HL-60 (cell line): ENCODE measurements around the gene ABCD3.

Experiments
- DNase-seq, 2 experiments: peaks; one replicate each; pipeline ENCODE4 v3.0.0-alpha.2; 2010 to 2020; ENCODE audit warnings: low read depth in 1 of 2, low spot score in 1 of 2
- H3K27ac ChIP-seq: fragments of 250-450 bp; sonication (Bioruptor Pico); replicated peaks from 2 replicates; pipeline ENCODE4 v1.5.1; 2020; ENCODE audit warnings: mild to moderate bottlenecking, moderate library complexity
- H3K27me3 ChIP-seq: fragments of 250-450 bp; sonication (Bioruptor Pico); 2 replicates; pipeline ENCODE4 v1.5.1; 2021; ENCODE audit warnings: mild to moderate bottlenecking, moderate library complexity; ENCODE audit not compliant: insufficient read depth, poor library complexity, severe bottlenecking
- H3K4me3 ChIP-seq: replicated peaks from 2 replicates; pipeline ENCODE4 v1.5.1; 2011; ENCODE audit warnings: mild to moderate bottlenecking, control low read depth, low read length; ENCODE audit not compliant: insufficient read depth
- GABPA ChIP-seq: IDR thresholded peaks from 2 replicates; pipeline ENCODE4 v1.6.1; 2012; ENCODE audit warnings: low read depth
- POLR2AphosphoS5 ChIP-seq: IDR thresholded peaks from 2 replicates; pipeline ENCODE4 v1.6.1; 2012; ENCODE audit warnings: low read depth
- SPI1 ChIP-seq: IDR thresholded peaks from 2 replicates; pipeline ENCODE4 v1.6.1; 2012; ENCODE audit warnings: low read depth, mild to moderate bottlenecking, borderline replicate concordance
- TF ChIP-seq, protein P1 (sequence below): IDR thresholded peaks from 2 replicates; pipeline ENCODE4 v1.6.1; 2012; ENCODE audit warnings: low read depth; ENCODE audit not compliant: insufficient replicate concordance
- TF ChIP-seq, protein P2 (sequence below): IDR thresholded peaks from one replicate; pipeline ENCODE4 v1.5.1; 2011; ENCODE audit warnings: low read length, control low read depth, inconsistent platforms; ENCODE audit not compliant: insufficient read depth

The ABCD3 gene

DNA sequence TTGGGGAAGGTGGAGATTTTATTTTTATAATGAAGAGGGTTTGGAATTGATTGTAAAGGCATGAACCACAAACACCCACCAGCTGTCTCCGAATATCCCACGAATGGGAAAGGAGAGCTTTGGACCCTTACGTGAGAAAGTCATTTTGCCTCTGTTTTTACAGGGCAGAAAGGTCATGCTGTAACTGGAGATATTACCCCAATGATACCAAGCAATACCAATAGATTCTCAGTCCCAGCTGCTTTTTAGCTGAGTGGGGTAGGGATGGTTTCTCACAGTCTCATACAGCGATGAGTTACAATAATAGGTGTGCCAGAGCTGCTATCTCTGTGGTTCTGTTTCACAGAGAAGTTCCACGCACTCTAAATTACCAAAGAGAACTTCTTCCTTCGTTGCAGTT lies 132.2 kb downstream of the ABCD3 start:
- TF ChIP-seq SPI1: no peak
- Histone ChIP-seq H3K4me3 (no peak overlapping the region), H3K27me3 (no peaks in the 10 kb centered on the region), H3K27ac (no peak overlapping the region)
- no peak for DNase-seq

DNA sequence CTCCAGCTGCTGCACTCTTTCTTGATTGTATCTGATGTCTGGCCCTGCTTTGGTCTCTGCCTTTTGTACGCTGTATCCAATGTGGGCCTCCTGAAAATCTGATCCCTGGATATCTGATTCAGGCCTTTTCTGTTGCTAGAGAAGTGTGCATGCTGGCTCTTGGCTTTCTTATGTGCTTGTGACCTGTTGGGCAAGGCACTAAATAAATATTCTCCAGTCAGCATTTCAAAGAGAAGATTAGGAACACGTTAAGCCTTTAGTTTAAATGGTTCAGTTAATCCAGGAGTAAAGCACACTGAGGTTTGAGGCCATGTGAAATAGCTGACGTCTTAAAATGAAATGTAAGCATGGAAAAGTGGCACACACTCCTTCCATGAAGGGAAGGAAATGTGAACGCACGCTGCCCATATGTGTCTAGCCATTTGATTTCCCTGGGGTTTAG lies 132.6 kb downstream of the ABCD3 start:
- Histone ChIP-seq H3K27ac (no peak overlapping the region), H3K27me3 (no peaks in the 10 kb centered on the region), H3K4me3 (no peak overlapping the region)
- no peak for TF ChIP-seq POLR2AphosphoS5
- no peak for DNase-seq

DNA sequence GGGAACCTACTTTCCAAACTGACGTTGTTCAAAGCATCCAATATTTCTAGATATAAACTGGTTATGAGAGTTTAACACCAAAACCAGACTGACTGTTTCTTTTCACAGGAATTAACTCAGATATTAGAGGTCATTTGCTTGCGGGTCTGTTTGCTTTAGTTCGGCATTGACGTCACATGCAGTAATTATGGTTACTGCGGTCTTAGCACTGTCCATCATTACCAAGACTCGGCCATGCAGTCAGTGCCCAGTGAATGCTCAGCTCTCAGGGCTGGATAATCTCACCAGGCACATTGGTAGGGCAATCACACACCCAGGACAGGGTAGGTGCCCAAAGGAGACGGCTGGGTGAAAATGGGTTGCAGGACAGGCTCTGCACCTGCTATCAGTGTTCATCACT lies 133.3 kb downstream of the ABCD3 start:
- H3K27ac ChIP-seq: no peak overlapping the region
- no peak for DNase-seq
- TF ChIP-seq, protein P1, sequence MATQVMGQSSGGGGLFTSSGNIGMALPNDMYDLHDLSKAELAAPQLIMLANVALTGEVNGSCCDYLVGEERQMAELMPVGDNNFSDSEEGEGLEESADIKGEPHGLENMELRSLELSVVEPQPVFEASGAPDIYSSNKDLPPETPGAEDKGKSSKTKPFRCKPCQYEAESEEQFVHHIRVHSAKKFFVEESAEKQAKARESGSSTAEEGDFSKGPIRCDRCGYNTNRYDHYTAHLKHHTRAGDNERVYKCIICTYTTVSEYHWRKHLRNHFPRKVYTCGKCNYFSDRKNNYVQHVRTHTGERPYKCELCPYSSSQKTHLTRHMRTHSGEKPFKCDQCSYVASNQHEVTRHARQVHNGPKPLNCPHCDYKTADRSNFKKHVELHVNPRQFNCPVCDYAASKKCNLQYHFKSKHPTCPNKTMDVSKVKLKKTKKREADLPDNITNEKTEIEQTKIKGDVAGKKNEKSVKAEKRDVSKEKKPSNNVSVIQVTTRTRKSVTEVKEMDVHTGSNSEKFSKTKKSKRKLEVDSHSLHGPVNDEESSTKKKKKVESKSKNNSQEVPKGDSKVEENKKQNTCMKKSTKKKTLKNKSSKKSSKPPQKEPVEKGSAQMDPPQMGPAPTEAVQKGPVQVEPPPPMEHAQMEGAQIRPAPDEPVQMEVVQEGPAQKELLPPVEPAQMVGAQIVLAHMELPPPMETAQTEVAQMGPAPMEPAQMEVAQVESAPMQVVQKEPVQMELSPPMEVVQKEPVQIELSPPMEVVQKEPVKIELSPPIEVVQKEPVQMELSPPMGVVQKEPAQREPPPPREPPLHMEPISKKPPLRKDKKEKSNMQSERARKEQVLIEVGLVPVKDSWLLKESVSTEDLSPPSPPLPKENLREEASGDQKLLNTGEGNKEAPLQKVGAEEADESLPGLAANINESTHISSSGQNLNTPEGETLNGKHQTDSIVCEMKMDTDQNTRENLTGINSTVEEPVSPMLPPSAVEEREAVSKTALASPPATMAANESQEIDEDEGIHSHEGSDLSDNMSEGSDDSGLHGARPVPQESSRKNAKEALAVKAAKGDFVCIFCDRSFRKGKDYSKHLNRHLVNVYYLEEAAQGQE: no peak
- no peak for TF ChIP-seq GABPA
- TF ChIP-seq, protein P2, sequence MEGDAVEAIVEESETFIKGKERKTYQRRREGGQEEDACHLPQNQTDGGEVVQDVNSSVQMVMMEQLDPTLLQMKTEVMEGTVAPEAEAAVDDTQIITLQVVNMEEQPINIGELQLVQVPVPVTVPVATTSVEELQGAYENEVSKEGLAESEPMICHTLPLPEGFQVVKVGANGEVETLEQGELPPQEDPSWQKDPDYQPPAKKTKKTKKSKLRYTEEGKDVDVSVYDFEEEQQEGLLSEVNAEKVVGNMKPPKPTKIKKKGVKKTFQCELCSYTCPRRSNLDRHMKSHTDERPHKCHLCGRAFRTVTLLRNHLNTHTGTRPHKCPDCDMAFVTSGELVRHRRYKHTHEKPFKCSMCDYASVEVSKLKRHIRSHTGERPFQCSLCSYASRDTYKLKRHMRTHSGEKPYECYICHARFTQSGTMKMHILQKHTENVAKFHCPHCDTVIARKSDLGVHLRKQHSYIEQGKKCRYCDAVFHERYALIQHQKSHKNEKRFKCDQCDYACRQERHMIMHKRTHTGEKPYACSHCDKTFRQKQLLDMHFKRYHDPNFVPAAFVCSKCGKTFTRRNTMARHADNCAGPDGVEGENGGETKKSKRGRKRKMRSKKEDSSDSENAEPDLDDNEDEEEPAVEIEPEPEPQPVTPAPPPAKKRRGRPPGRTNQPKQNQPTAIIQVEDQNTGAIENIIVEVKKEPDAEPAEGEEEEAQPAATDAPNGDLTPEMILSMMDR: no peak
- TF ChIP-seq POLR2AphosphoS5: no peak
- no peak for TF ChIP-seq SPI1
- no peak overlapping the region for H3K4me3 ChIP-seq
- no peaks in the 10 kb centered on the region for H3K27me3 ChIP-seq

DNA sequence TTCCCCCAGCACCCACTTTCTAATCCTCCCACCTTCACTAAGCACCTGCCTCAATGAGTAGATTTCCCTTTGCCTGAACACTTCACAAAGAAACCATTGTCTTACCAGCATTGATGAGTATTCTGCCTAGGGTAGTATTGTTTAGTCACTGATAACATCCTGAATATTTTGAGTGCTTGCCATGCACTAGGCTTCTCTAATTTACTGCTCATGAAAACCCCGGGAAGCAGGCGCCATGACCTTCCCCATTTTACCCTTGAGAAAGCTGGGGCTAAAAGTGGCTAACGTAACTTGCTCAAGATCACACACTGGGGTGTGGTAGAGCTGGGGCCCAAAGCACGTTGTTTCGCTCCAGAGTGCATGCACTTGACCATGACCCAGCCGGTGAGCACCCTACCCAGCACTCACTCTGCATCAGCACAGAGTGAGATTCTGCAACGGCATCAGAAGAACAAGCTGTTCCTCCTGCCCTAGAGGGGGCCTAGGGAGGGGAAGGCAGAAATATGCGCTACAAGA lies 133.9 kb downstream of the ABCD3 start:
- DNase-seq: no peak
- no peak overlapping the region for H3K4me3 ChIP-seq

More for the DNA sequence above, 133.9 kb downstream of the ABCD3 start:
- Histone ChIP-seq H3K27me3 (no peaks in the 10 kb centered on the region), H3K27ac (no peak overlapping the region)
- TF ChIP-seq GABPA (no peak), POLR2AphosphoS5 (no peak), SPI1 (no peak)
- TF ChIP-seq, protein P2: no peak
- TF ChIP-seq, protein P1: no peak
